HL-60 (cell line): Measurements from ENCODE around the gene POP7.

Source experiments
- DNase-seq, 2 experiments: peaks; one replicate each; pipeline ENCODE4 v3.0.0-alpha.2; 2010 to 2020; ENCODE audit warnings: low read depth in 1 of 2, low spot score in 1 of 2
- H3K27ac ChIP-seq: fragments of 250-450 bp; sonication (Bioruptor Pico); replicated peaks from 2 replicates; pipeline ENCODE4 v1.5.1; 2020; ENCODE audit warnings: mild to moderate bottlenecking, moderate library complexity
- H3K27me3 ChIP-seq: fragments of 250-450 bp; sonication (Bioruptor Pico); 2 replicates; pipeline ENCODE4 v1.5.1; 2021; ENCODE audit warnings: mild to moderate bottlenecking, moderate library complexity; ENCODE audit not compliant: insufficient read depth, poor library complexity, severe bottlenecking
- H3K4me3 ChIP-seq: replicated peaks from 2 replicates; pipeline ENCODE4 v1.5.1; 2011; ENCODE audit warnings: mild to moderate bottlenecking, control low read depth, low read length; ENCODE audit not compliant: insufficient read depth
- CTCF ChIP-seq: IDR thresholded peaks from one replicate; pipeline ENCODE4 v1.5.1; 2011; ENCODE audit warnings: low read length, control low read depth, inconsistent platforms; ENCODE audit not compliant: insufficient read depth
- GABPA ChIP-seq: IDR thresholded peaks from 2 replicates; pipeline ENCODE4 v1.6.1; 2012; ENCODE audit warnings: low read depth
- POLR2AphosphoS5 ChIP-seq: IDR thresholded peaks from 2 replicates; pipeline ENCODE4 v1.6.1; 2012; ENCODE audit warnings: low read depth
- REST ChIP-seq: IDR thresholded peaks from 2 replicates; pipeline ENCODE4 v1.6.1; 2012; ENCODE audit warnings: low read depth; ENCODE audit not compliant: insufficient replicate concordance
- SPI1 ChIP-seq: IDR thresholded peaks from 2 replicates; pipeline ENCODE4 v1.6.1; 2012; ENCODE audit warnings: low read depth, mild to moderate bottlenecking, borderline replicate concordance

Gene POP7

GRCh38 chr7:100691676-100692577 is 14.0 kb upstream of the POP7 start:
- peak in 1 of 2 experiments; percentile 84 for DNase-seq
- Histone ChIP-seq H3K27me3 (peaks cover 5% of the 10 kb centered on the region), H3K27ac (peak overlapping the region; percentile 24; the same call in 1 of the 2 replicates), H3K4me3 (peak overlapping the region; percentile 65)
- TF ChIP-seq REST: no peak
- TF ChIP-seq CTCF: peak; percentile 53
- no peak for TF ChIP-seq SPI1
- TF ChIP-seq GABPA: no peak
- TF ChIP-seq POLR2AphosphoS5: 0 out of 2 replicates have a peak, but pooled peaks have one; percentile 18

GRCh38 chr7:100692578-100692961 is 13.4 kb upstream of the POP7 start:
- no peak for TF ChIP-seq CTCF
- no peak for TF ChIP-seq REST
- no peak for TF ChIP-seq SPI1
- TF ChIP-seq POLR2AphosphoS5: no peak
- TF ChIP-seq GABPA: no peak
- Histone ChIP-seq H3K27me3 (peaks cover 5% of the 10 kb centered on the region), H3K27ac (peak overlapping the region; percentile 67), H3K4me3 (peak overlapping the region; percentile 65)
- no peak for DNase-seq

GRCh38 chr7:100693312-100694097 is 12.4 kb upstream of the POP7 start:
- H3K27ac ChIP-seq: peak overlapping the region; percentile 67
- no peak for DNase-seq

More at GRCh38 chr7:100693312-100694097, 12.4 kb upstream of the POP7 start:
- TF ChIP-seq GABPA (no peak), CTCF (no peak), POLR2AphosphoS5 (no peak), REST (no peak), SPI1 (no peak)
- H3K27me3 ChIP-seq: peaks cover 5% of the 10 kb centered on the region
- H3K4me3 ChIP-seq: peak overlapping the region; percentile 65
